Measurements from ENCODE around the gene NUAK2.
"Not testable (repeated sequence)": the region's sequence is repeated elsewhere in the genome, so short reads cannot be mapped to it uniquely, and the experiment has no call there.

NUAK2 gene

GRCh38 chr1:205317311-205317917 lies 4.1 kb downstream of the NUAK2 start:
- no peak for DNase-seq

- no peak for DNase-seq
Observed at GRCh38 chr1:205316161-205316566, 5.4 kb downstream of the NUAK2 start.

- no peak for DNase-seq
Observed at GRCh38 chr1:205315008-205315618, 6.4 kb downstream of the NUAK2 start.

GRCh38 chr1:205313563-205314308 lies 7.8 kb downstream of the NUAK2 start:
- DNase-seq = no peak

GRCh38 chr1:205312866-205313562 lies 8.5 kb downstream of the NUAK2 start:
- DNase-seq = no peak

- DNase-seq = no peak
Observed at GRCh38 chr1:205310976-205311704, 10.4 kb downstream of the NUAK2 start.

GRCh38 chr1:205309741-205310140 lies 11.8 kb downstream of the NUAK2 start:
- no peak for DNase-seq

GRCh38 chr1:205306929-205307566 lies 14.5 kb downstream of the NUAK2 start:
- DNase-seq = no peak

GRCh38 chr1:205304695-205305070 lies 16.9 kb downstream of the NUAK2 start:
- no peak for DNase-seq

- DNase-seq = no peak
Observed at GRCh38 chr1:205304046-205304694, 17.4 kb downstream of the NUAK2 start.

GRCh38 chr1:205303247-205303888 lies 18.2 kb downstream of the NUAK2 start:
- DNase-seq = no peak

GRCh38 chr1:205301842-205302588 lies 19.5 kb downstream of the NUAK2 start:
- no peak for DNase-seq

- no peak for DNase-seq
Observed at GRCh38 chr1:205301205-205301821, 20.2 kb downstream of the NUAK2 start.

- DNase-seq = no peak
Observed at GRCh38 chr1:205300149-205300548, 21.4 kb downstream of the NUAK2 start.

GRCh38 chr1:205298191-205298994 lies 23.2 kb downstream of the NUAK2 start:
- DNase-seq = no peak

GRCh38 chr1:205297546-205298177 lies 23.9 kb downstream of the NUAK2 start:
- not testable (repeated sequence) for DNase-seq

- DNase-seq = no peak
Observed at GRCh38 chr1:205296154-205296553, 25.4 kb downstream of the NUAK2 start.

GRCh38 chr1:205294934-205295333 lies 26.6 kb downstream of the NUAK2 start:
- DNase-seq = no peak
